Posterior vena cava (tissue), 2 donors: ENCODE results near the gene GPRC5A. TPM values are rescaled to one million over a fixed set of nuclear protein-coding genes. Genes with fewer than 3 reads are reported as not detected.
"Not testable (repeated sequence)": the region's sequence is repeated elsewhere in the genome, so short reads cannot be mapped to it uniquely, and the experiment has no call there.

Experiments used
- DNase-seq: peaks from one replicate; pipeline ENCODE4 v3.0.0-alpha.2; 2020; ENCODE audit warnings: low spot score
- intact Hi-C, 2 donors: fragments of 100-400 bp; cut with DNase I; formaldehyde crosslinking; loops; one replicate each; pipeline versions ENCODE4 v1.14.1 to v1.14.2; 2022 to 2023
- long read RNA-seq, 2 donors: library from polyadenylated mRNA; unstranded; transcript quantifications; one replicate each; pipeline ENCODE4 v2.0.0, GENCODE V29; 2020 to 2021
- total RNA-seq, 2 donors: library from RNA; stranded (reverse); fragmentation: NEBNext Ultra II Directional; extraction: Animal tissue kit (Norgen Biotek cat#: 25700); gene quantifications; one replicate each; pipeline ENCODE4 v1.2.1, GENCODE V29; 2021
- donor health status: DM: yes; HTN: yes; CAD: no.
- donor health status: DM: yes; HTN: yes; CAD: no.

GPRC5A gene
- total RNA-seq = 10 to 100 TPM; 16.2 to 23.4 TPM
- long read RNA-seq, donor 1, full-length matches to known transcripts = 3 of 6 reads
- long read RNA-seq, donor 1, partial matches to known transcripts = 1 of 6 reads
- long read RNA-seq, donor 1, other reads (novel, unspliced or antisense) = 2 of 6 reads
- long read RNA-seq, donor 2, full-length matches to known transcripts = 8 of 12 reads
- long read RNA-seq, donor 2, partial matches to known transcripts = 2 of 12 reads
- long read RNA-seq, donor 2, other reads (novel, unspliced or antisense) = 2 of 12 reads

- intact Hi-C loops = no loop called here
Measured at GRCh38 chr12:12891080-12891880, at the start of gene GPRC5A. Gene GPRC5A, plus strand, starts transcription at chr12:12891562. Its CDS starts 16,688 bp downstream, at chr12:12908250.

GRCh38 chr12:12845794-12846243, 45.5 kb upstream of the GPRC5A start:
- DNase-seq = no peak
- intact Hi-C loops = no loop called here

More at GRCh38 chr12:12891080-12891880, at the start of gene GPRC5A:
- peak; percentile 96 for DNase-seq

- intact Hi-C loops, DNase-seq: not testable (repeated sequence)
Measured at GRCh38 chr12:12846780-12847179, 44.6 kb upstream of the GPRC5A start.

GRCh38 chr12:12853435-12853834, 37.9 kb upstream of the GPRC5A start:
- intact Hi-C loops = no loop called here
- no peak for DNase-seq

GRCh38 chr12:12859690-12860089, 31.7 kb upstream of the GPRC5A start:
- no peak for DNase-seq
- intact Hi-C loops = no loop called here

- intact Hi-C loops = no loop called here
- DNase-seq = no peak
Measured at GRCh38 chr12:12864243-12864642, 27.1 kb upstream of the GPRC5A start.

GRCh38 chr12:12868477-12869235, 22.7 kb upstream of the GPRC5A start:
- DNase-seq = no peak
- intact Hi-C loops = no loop called here

- intact Hi-C loops = no loop called here
Measured at GRCh38 chr12:12870465-12870864, 20.9 kb upstream of the GPRC5A start.

GRCh38 chr12:12871587-12872138, 19.7 kb upstream of the GPRC5A start:
- intact Hi-C loops = no loop called here

More at GRCh38 chr12:12870465-12870864, 20.9 kb upstream of the GPRC5A start:
- no peak for DNase-seq

GRCh38 chr12:12872139-12872933, 19.0 kb upstream of the GPRC5A start:
- DNase-seq = no peak

More at GRCh38 chr12:12871587-12872138, 19.7 kb upstream of the GPRC5A start:
- no peak for DNase-seq

GRCh38 chr12:12872934-12873275, 18.5 kb upstream of the GPRC5A start:
- no peak for DNase-seq
- intact Hi-C loops = no loop called here

More at GRCh38 chr12:12872139-12872933, 19.0 kb upstream of the GPRC5A start:
- intact Hi-C loops = no loop called here

- intact Hi-C loops = no loop called here
- no peak for DNase-seq
Measured at GRCh38 chr12:12874029-12874428, 17.3 kb upstream of the GPRC5A start.

- intact Hi-C loops, DNase-seq: not testable (repeated sequence)
Measured at GRCh38 chr12:12875301-12875700, 16.1 kb upstream of the GPRC5A start.

GRCh38 chr12:12877153-12877768, 14.1 kb upstream of the GPRC5A start:
- intact Hi-C loops = no loop called here
- DNase-seq = no peak

GRCh38 chr12:12877781-12878455, 13.4 kb upstream of the GPRC5A start:
- intact Hi-C loops = no loop called here
- no peak for DNase-seq

- no peak for DNase-seq
- intact Hi-C loops = no loop called here
Measured at GRCh38 chr12:12880537-12880936, 10.8 kb upstream of the GPRC5A start.

- intact Hi-C loops = no loop called here
Measured at GRCh38 chr12:12881151-12881909, 10.0 kb upstream of the GPRC5A start.

More at GRCh38 chr12:12881151-12881909, 10.0 kb upstream of the GPRC5A start:
- no peak for DNase-seq
